HUES64 (cell line): Measurements from ENCODE around the gene GRID1.

Experiments used
- H3K27ac ChIP-seq: 2 replicates; pipeline ENCODE4 v1.7.0; 2013; ENCODE audit warnings: low read depth, low read length, inconsistent platforms
- H3K27me3 ChIP-seq: 2 replicates; pipeline ENCODE4 v1.6.1; 2013; ENCODE audit warnings: mild to moderate bottlenecking, low read length; ENCODE audit not compliant: insufficient read depth
- H3K36me3 ChIP-seq: 2 replicates; pipeline ENCODE4 v1.6.1; 2013; ENCODE audit warnings: mild to moderate bottlenecking, low read length; ENCODE audit not compliant: insufficient read depth
- H3K4me1 ChIP-seq: 2 replicates; pipeline ENCODE4 v1.6.1; 2013; ENCODE audit warnings: mild to moderate bottlenecking, low read length, moderate library complexity; ENCODE audit not compliant: insufficient read depth
- H3K4me3 ChIP-seq: 2 replicates; pipeline ENCODE4 v1.5.1; 2013; ENCODE audit warnings: mild to moderate bottlenecking, low read length, moderate library complexity
- H3K9ac ChIP-seq: 2 replicates; pipeline ENCODE4 v1.6.1; 2013; ENCODE audit warnings: mild to moderate bottlenecking, low read depth, low read length
- H3K9me3 ChIP-seq: 2 replicates; pipeline ENCODE4 v1.6.1; 2013; ENCODE audit warnings: low read depth, low read length; ENCODE audit not compliant: insufficient read depth
- WGBS: fragments of 150-250, 120-280 bp; methylation state at CpG from one replicate; pipeline ENCODE4 v1.1.7; 2013; ENCODE audit warnings: missing lambda C conversion rate; 5-methylcytosine and 5-hydroxymethylcytosine counted together

GRID1 gene

DNA sequence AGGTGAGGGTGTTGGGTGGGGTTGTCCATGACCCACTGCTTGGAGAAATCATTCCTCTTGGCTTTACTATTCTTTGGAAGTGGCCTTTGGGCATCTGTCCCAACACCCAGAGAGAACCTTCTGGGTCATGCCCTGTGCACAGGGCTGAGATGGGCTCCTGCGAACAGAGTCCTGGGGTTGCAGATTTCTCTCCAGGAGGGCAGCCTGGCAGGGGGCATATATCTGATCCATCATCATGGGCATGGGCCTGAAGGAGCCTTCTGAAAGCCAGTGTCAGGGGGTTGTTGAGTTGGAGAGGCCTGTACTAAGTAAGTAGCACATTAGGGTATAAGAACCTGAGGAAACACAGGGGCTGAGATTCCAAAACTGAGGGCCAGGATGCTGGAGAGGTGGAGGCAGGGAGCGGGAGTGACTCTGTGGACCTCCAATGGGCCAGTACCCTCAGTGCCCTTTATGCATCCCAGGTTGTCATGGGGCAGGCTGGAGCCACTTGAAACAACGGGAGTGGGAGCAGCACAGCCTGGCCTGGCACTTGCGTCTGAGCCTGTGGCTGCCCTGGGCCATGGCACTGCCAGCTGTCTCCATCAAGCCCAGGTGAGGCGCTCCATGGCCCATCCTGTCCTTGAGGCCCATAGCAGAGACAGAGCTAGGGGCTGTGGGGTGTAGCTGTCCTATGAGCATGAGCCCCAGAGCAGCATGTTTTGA lies 203.7 kb downstream of the GRID1 start:
- WGBS: 92% methylated on average over 5 of the region's 5 CpGs
- Histone ChIP-seq H3K27ac (no peak overlapping the region), H3K27me3 (no peaks in the 10 kb centered on the region), H3K9ac (no peak overlapping the region), H3K4me3 (no peak overlapping the region), H3K9me3 (no peaks in the 10 kb centered on the region), H3K4me1 (no peaks in the 10 kb centered on the region), H3K36me3 (no peaks in the 10 kb centered on the region)

DNA sequence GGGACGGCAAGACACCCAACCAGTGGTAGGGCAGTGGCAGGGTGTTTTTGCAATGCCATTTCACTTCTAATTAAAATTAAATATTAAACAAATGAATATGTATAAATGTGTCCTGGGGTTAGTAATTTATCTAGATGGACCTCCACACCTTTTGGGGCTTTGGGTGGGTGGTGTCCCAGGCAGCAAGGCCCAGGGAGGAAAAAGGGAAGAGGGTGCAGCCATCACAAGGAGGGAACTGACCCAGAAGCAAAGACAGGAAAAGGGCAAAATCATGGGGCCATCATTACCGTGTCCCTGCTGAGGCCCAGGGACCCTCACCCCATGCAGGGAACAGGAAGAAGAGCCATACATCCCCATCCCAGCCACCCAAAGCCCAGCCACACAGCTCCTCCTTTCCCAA lies 204.6 kb downstream of the GRID1 start:
- Histone ChIP-seq H3K9me3 (no peaks in the 10 kb centered on the region), H3K4me1 (no peaks in the 10 kb centered on the region)
- WGBS: 93% methylated on average over 2 of the region's 2 CpGs

DNA sequence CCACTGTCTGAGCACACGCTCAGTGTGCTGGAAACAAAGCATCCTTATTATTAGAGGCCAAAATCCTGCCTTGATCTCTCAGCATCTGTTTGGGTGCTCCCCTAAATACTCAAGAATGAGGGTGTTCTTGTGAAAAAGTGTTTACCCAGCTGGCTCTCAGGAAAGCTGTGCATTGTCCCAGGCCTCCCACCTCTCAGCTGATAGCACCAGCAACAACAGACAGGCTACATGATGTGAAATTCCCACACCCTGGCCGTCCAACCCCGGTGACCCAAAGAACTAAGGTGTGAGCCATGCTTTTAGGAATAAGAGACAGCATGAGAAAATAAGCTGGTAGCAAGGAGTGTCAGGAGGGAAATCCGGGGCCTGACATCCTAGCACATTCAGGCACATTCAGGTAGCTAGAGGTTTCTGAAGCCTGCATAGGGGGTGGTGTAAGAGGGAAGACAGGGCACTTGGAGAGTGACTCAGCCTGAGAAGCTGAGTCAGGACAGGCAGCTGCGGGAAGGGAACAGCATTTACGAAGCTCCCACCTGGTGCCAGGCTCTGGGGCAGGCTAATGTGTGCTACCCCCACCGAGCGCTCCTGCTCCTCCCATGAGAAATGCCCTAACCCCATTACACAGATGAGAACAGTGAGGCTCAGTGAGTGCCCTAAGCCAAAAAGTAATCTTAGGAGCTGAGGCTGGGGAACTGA lies 205.6 kb downstream of the GRID1 start:
- no peak overlapping the region for H3K4me3 ChIP-seq
- WGBS: 89% methylated on average over 8 of the region's 8 CpGs
- no peaks in the 10 kb centered on the region for H3K36me3 ChIP-seq
- H3K27ac ChIP-seq: no peak overlapping the region
- H3K9ac ChIP-seq: no peak overlapping the region
- no peaks in the 10 kb centered on the region for H3K27me3 ChIP-seq
- H3K4me1 ChIP-seq: no peaks in the 10 kb centered on the region
- no peaks in the 10 kb centered on the region for H3K9me3 ChIP-seq

More for the DNA sequence above, 204.6 kb downstream of the GRID1 start:
- H3K36me3 ChIP-seq: no peaks in the 10 kb centered on the region
- H3K4me3 ChIP-seq: no peak overlapping the region
- no peak overlapping the region for H3K27ac ChIP-seq
- no peak overlapping the region for H3K9ac ChIP-seq
- no peaks in the 10 kb centered on the region for H3K27me3 ChIP-seq

DNA sequence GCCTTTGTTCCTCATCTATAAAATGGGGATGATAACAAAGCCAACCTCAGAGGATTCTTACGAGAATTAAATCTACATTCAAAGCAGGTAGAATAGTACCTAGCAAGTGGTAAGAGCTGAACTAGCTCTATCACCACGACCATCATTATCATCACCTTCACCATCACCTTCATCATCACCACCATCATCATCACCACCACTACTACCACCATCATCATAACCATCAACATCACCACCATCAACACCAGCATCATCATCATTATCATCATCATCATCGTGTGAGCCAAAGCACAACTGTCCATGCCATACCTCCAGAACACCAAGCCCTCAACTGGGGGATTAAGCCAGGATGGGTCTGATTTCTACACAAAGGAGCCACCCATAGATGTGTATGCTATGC lies 206.8 kb downstream of the GRID1 start:
- H3K4me1 ChIP-seq: no peaks in the 10 kb centered on the region
- H3K9ac ChIP-seq: no peak overlapping the region
- H3K27ac ChIP-seq: no peak overlapping the region
- H3K36me3 ChIP-seq: no peaks in the 10 kb centered on the region
- 89% methylated on average over 3 of the region's 3 CpGs for WGBS
- no peaks in the 10 kb centered on the region for H3K9me3 ChIP-seq
- no peaks in the 10 kb centered on the region for H3K27me3 ChIP-seq
- H3K4me3 ChIP-seq: no peak overlapping the region

DNA sequence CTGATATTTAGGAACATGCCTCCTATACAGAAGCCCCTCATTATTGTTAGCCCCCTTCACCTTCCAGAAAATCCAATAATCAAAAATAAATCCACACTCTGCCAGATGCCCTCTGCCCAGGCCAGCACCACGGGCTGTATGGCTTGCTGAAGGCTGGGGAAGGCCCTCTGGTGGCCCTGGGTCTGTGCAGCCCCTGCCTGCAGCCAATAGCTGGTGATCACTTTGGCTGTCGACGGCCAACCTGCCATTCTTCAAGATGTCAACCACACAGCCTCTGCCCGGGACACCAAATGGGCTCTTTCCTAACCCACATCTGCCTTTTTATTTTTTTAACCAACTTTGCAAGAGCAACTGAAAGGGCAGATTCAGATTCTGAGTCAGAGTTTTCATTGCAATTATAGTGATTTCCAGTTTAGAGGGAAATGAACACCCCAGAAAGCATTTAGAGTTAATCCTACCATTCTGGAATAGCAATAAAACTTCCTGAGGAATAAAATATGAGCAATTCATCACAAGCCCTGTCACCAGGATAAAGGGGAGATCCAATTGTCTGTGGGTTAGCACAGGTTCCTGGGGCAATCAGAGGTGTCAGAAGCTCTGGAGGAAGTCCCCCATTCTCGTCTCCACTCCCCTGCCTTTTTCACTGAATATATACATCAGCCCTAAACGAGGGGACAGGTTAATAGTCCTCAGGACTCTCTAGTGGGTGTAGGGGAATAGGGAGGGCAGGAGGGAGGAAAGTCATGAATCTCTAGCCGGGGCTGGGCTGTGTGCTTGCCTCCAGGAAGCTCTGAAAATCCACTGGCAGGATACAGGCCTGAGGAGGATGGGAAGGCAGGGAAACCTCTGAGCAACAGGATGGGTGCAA lies 211.3 kb downstream of the GRID1 start:
- no peak overlapping the region for H3K4me3 ChIP-seq
- H3K9ac ChIP-seq: no peak overlapping the region
- no peaks in the 10 kb centered on the region for H3K27me3 ChIP-seq
- no peak overlapping the region for H3K27ac ChIP-seq
- H3K36me3 ChIP-seq: no peaks in the 10 kb centered on the region
- WGBS: 75% methylated on average over 7 of the region's 7 CpGs
- H3K9me3 ChIP-seq: no peaks in the 10 kb centered on the region
- no peaks in the 10 kb centered on the region for H3K4me1 ChIP-seq

DNA sequence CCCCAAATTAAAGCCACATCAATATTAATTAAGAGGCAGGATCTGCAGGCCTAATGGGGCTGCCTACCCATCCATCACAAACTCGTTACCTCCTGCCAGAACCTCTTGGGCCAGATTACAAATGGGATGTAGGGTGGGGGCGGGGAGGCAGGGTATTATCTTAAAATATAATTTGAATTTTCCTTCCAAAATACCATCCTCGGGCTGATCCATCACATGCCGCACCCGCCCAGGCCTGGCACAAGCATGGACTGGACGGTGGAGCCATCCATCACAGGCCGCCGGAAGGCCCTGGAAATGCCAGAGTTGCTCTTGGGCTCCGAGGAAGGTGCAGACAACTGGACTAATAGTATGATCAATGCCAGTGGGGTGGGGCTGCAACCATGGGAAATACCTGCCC lies 212.8 kb downstream of the GRID1 start:
- Histone ChIP-seq H3K4me1 (0 out of 2 replicates have a peak, but pooled peaks cover 8% of the 10 kb centered on the region), H3K9me3 (no peaks in the 10 kb centered on the region), H3K36me3 (no peaks in the 10 kb centered on the region), H3K4me3 (no peak overlapping the region), H3K27me3 (no peaks in the 10 kb centered on the region), H3K27ac (no peak overlapping the region), H3K9ac (no peak overlapping the region)
- 93% methylated on average over 7 of the region's 9 CpGs for WGBS

DNA sequence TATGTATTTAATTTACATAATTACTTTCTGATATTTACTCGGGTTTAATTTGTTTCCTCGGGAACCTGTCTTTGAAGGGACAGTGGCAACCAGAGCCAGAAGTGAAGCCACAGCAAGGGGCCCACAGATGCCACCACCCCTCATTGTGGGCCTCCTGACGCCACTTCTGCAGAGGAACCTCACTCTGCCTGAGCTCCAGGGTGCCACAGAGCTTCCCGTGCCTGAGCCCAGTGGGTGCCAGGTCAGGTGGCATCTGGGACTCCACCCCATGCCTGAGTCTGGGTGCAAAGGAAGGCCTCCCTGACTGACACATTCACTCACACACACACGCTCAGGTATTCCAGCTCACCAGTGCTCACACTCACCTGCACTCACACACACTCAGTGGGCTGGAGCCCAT lies 213.7 kb downstream of the GRID1 start:
- Histone ChIP-seq H3K27ac (no peak overlapping the region), H3K9me3 (no peaks in the 10 kb centered on the region), H3K4me3 (no peak overlapping the region), H3K27me3 (no peaks in the 10 kb centered on the region), H3K9ac (no peak overlapping the region), H3K36me3 (no peaks in the 10 kb centered on the region), H3K4me1 (0 out of 2 replicates have a peak, but pooled peaks cover 8% of the 10 kb centered on the region)
- 86% methylated on average over 5 of the region's 5 CpGs for WGBS

DNA sequence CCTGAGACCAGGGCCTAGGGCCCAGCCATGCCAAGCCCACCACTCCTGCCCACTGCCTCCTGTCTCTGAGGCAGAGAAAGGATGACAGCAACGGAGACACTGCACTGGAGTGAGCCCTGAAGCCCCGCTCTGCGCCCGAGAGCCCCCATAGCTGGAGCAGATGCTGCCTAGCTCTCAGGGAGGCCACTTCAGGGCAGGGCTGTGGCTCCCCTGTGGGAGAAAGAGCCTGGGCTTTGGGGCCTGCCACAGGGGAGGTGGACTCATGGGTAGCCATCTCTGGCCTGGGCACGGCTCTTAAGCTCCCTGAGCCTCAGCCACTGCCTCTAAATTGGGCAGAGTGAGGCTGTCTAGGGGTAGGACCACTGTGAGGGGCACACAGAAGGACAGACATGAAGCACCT lies 214.2 kb downstream of the GRID1 start:
- no peak overlapping the region for H3K9ac ChIP-seq
- H3K9me3 ChIP-seq: no peaks in the 10 kb centered on the region
- H3K4me1 ChIP-seq: 0 out of 2 replicates have a peak, but pooled peaks cover 8% of the 10 kb centered on the region
- no peak overlapping the region for H3K27ac ChIP-seq
- no peak overlapping the region for H3K4me3 ChIP-seq
- H3K36me3 ChIP-seq: no peaks in the 10 kb centered on the region
- no peaks in the 10 kb centered on the region for H3K27me3 ChIP-seq
- WGBS: 92% methylated on average over 5 of the region's 5 CpGs

DNA sequence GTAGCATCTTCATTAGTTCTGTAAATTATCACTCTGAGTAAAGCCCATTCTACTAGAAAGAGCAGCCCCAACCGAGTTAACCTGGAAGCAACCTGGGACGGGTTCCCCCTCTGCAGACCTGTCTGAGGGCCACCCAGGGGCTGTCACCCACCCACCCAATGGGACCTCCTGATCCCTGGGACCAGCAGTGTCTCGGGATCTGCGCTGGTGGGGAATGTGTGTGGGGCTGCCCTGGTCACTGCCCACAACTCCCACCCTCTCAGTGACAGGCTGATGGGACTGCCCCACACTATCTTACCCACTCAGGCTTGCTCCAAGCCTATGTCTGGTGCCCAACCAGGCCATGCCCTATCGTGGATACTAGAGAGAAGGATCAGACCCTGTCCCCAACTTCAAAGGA lies 215.0 kb downstream of the GRID1 start:
- no peaks in the 10 kb centered on the region for H3K27me3 ChIP-seq
- 0 out of 2 replicates have a peak, but pooled peaks cover 8% of the 10 kb centered on the region for H3K4me1 ChIP-seq
- H3K4me3 ChIP-seq: no peak overlapping the region
- no peak overlapping the region for H3K27ac ChIP-seq
- no peak overlapping the region for H3K9ac ChIP-seq
- no peaks in the 10 kb centered on the region for H3K9me3 ChIP-seq
- 87% methylated on average over 5 of the region's 5 CpGs for whole genome bisulfite sequencing
- no peaks in the 10 kb centered on the region for H3K36me3 ChIP-seq

DNA sequence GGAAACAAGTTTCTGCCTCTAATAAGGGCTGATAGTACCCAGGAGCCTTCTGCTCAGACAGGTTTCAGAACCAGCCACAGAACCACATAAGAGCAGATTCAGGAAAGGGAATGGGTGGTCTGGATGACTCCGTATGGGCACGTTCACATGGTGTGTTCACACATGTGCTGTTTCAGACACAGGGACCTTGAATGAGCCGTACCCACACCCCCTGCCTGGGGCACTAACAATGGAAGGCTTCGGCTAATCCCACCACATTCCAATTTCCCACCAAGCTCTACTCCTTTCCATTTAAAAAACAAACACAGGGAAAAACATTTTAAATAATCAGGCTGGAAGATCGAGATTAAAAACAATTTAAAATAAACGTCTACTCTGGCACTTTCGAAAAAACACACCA lies 217.3 kb downstream of the GRID1 start:
- 70% methylated on average over 5 of the region's 7 CpGs for WGBS
- H3K4me1 ChIP-seq: 0 out of 2 replicates have a peak, but pooled peaks cover 8% of the 10 kb centered on the region
- H3K36me3 ChIP-seq: no peaks in the 10 kb centered on the region
- no peaks in the 10 kb centered on the region for H3K27me3 ChIP-seq
- H3K4me3 ChIP-seq: no peak overlapping the region
- H3K9ac ChIP-seq: no peak overlapping the region
- H3K9me3 ChIP-seq: no peaks in the 10 kb centered on the region
- H3K27ac ChIP-seq: no peak overlapping the region

DNA sequence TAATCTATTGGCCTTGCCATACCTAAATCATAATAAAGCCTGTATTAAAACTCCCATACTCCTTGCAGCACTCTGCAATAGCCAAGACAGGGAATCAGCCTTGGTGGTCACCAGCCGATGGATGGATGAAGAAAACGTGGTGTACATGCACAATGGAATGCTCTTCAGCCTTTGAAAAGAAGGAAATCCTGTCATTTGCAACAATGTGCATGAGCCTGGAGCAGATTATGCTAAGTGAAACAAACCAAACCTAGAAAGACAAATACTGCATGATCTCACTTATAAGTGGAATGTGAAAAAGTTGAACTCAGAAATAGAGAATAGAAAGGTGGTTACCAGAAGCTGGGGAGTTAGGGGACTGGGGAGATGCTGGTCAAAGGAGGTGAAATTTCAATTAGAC lies 218.5 kb downstream of the GRID1 start:
- WGBS: 84% methylated on average over 2 of the region's 2 CpGs
- no peaks in the 10 kb centered on the region for H3K9me3 ChIP-seq
- H3K4me1 ChIP-seq: 0 out of 2 replicates have a peak, but pooled peaks cover 8% of the 10 kb centered on the region
- no peak overlapping the region for H3K9ac ChIP-seq
- no peaks in the 10 kb centered on the region for H3K27me3 ChIP-seq
- no peaks in the 10 kb centered on the region for H3K36me3 ChIP-seq
- no peak overlapping the region for H3K27ac ChIP-seq
- no peak overlapping the region for H3K4me3 ChIP-seq
